Measurements from ENCODE around the gene TMEM50A.
"Not testable (repeated sequence)": the region's sequence is repeated elsewhere in the genome, so short reads cannot be mapped to it uniquely, and the experiment has no call there.

Gene TMEM50A

DNA sequence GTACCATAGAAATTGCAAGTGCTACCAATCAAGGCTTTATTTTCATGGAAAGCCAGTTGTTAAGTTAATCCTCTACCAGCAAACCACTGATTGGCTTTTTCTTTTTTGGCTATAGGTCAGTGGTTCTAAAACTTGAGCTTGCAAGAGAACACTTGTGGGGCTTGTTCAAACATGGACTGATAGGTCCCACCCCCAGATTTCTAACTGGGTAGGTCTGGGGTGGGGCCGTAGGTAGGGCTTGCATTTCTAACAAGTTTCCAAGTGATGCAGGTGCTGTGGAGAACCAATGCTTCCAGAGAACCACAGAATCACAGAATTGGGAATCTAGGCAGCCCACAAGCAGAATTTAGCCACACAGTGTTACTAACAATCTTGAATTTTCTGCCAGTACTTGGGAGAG lies 45.7 kb downstream of the TMEM50A start:
- H3K27me3 ChIP-seq (ENCODE audit: control insufficient read depth in 2 of 2, insufficient read depth in 2 of 2, low read length in 2 of 2); H3K36me3 ChIP-seq (ENCODE audit: control insufficient read depth in 2 of 2, insufficient read depth in 2 of 2, low read length in 2 of 2); H3K9ac ChIP-seq (ENCODE audit: low read depth in 1 of 2, low read length in 2 of 2); H3K27ac ChIP-seq (ENCODE audit: low read depth in 2 of 2, low read length in 2 of 2); H3K4me3 ChIP-seq (ENCODE audit: low read length in 2 of 2); H3K9me3 ChIP-seq (ENCODE audit: control insufficient read depth in 2 of 2, low read length in 2 of 2); H3K4me1 ChIP-seq (ENCODE audit: control insufficient read depth in 2 of 2, insufficient read depth in 2 of 2, low read length in 2 of 2): not testable (repeated sequence)

DNA sequence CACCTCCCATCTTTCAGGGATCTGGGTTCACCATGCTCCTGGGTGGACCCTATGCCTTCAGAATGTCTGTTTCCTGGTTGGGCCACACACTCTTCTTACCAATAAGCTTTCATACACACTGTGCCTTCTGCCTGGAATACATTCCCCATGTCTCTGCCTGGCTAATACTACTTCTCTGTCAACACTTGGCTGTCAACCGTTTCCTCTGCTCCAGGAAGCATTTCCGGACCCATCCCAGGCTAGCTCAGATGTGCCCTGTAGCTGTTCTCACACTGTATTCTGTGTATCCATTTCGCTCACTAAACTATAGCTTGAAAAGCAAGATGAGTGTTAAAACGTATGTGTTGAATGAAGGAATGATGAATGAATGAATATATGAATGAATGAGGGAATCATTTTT lies 49.0 kb downstream of the TMEM50A start:
- not testable (repeated sequence) for H3K27me3 ChIP-seq (ENCODE audit: control insufficient read depth in 2 of 2, insufficient read depth in 2 of 2, low read length in 2 of 2); H3K9ac ChIP-seq (ENCODE audit: low read depth in 1 of 2, low read length in 2 of 2); H3K27ac ChIP-seq (ENCODE audit: low read depth in 2 of 2, low read length in 2 of 2); H3K9me3 ChIP-seq (ENCODE audit: control insufficient read depth in 2 of 2, low read length in 2 of 2); H3K36me3 ChIP-seq (ENCODE audit: control insufficient read depth in 2 of 2, insufficient read depth in 2 of 2, low read length in 2 of 2); H3K4me3 ChIP-seq (ENCODE audit: low read length in 2 of 2); H3K4me1 ChIP-seq (ENCODE audit: control insufficient read depth in 2 of 2, insufficient read depth in 2 of 2, low read length in 2 of 2)

- H3K36me3 ChIP-seq (ENCODE audit: control insufficient read depth in 2 of 2, insufficient read depth in 2 of 2, low read length in 2 of 2); H3K4me3 ChIP-seq (ENCODE audit: low read length in 2 of 2); H3K9ac ChIP-seq (ENCODE audit: low read depth in 1 of 2, low read length in 2 of 2); H3K27ac ChIP-seq (ENCODE audit: low read depth in 2 of 2, low read length in 2 of 2); H3K27me3 ChIP-seq (ENCODE audit: control insufficient read depth in 2 of 2, insufficient read depth in 2 of 2, low read length in 2 of 2); H3K4me1 ChIP-seq (ENCODE audit: control insufficient read depth in 2 of 2, insufficient read depth in 2 of 2, low read length in 2 of 2); H3K9me3 ChIP-seq (ENCODE audit: control insufficient read depth in 2 of 2, low read length in 2 of 2): not testable (repeated sequence)
Measured at GRCh38 chr1:25388691-25389090, 50.6 kb downstream of the TMEM50A start.

GRCh38 chr1:25389721-25390120 lies 51.6 kb downstream of the TMEM50A start:
- H3K9ac ChIP-seq (ENCODE audit: low read depth in 1 of 2, low read length in 2 of 2); H3K27ac ChIP-seq (ENCODE audit: low read depth in 2 of 2, low read length in 2 of 2); H3K27me3 ChIP-seq (ENCODE audit: control insufficient read depth in 2 of 2, insufficient read depth in 2 of 2, low read length in 2 of 2); H3K9me3 ChIP-seq (ENCODE audit: control insufficient read depth in 2 of 2, low read length in 2 of 2); H3K4me1 ChIP-seq (ENCODE audit: control insufficient read depth in 2 of 2, insufficient read depth in 2 of 2, low read length in 2 of 2); H3K4me3 ChIP-seq (ENCODE audit: low read length in 2 of 2); H3K36me3 ChIP-seq (ENCODE audit: control insufficient read depth in 2 of 2, insufficient read depth in 2 of 2, low read length in 2 of 2): not testable (repeated sequence)

GRCh38 chr1:25392841-25393240 lies 54.7 kb downstream of the TMEM50A start:
- Histone ChIP-seq H3K4me3 (ENCODE audit: low read length in 2 of 2) (no peak overlapping the region), H3K36me3 (ENCODE audit: control insufficient read depth in 2 of 2, insufficient read depth in 2 of 2, low read length in 2 of 2) (no peaks in the 10 kb centered on the region), H3K27me3 (ENCODE audit: control insufficient read depth in 2 of 2, insufficient read depth in 2 of 2, low read length in 2 of 2) (no peaks in the 10 kb centered on the region), H3K27ac (ENCODE audit: low read depth in 2 of 2, low read length in 2 of 2) (no peak overlapping the region), H3K4me1 (ENCODE audit: control insufficient read depth in 2 of 2, insufficient read depth in 2 of 2, low read length in 2 of 2) (no peaks in the 10 kb centered on the region), H3K9me3 (ENCODE audit: control insufficient read depth in 2 of 2, low read length in 2 of 2) (no peaks in the 10 kb centered on the region), H3K9ac (ENCODE audit: low read depth in 1 of 2, low read length in 2 of 2) (no peak overlapping the region)

- not testable (repeated sequence) for H3K9me3 ChIP-seq (ENCODE audit: control insufficient read depth in 2 of 2, low read length in 2 of 2); H3K27ac ChIP-seq (ENCODE audit: low read depth in 2 of 2, low read length in 2 of 2); H3K4me1 ChIP-seq (ENCODE audit: control insufficient read depth in 2 of 2, insufficient read depth in 2 of 2, low read length in 2 of 2); H3K9ac ChIP-seq (ENCODE audit: low read depth in 1 of 2, low read length in 2 of 2); H3K27me3 ChIP-seq (ENCODE audit: control insufficient read depth in 2 of 2, insufficient read depth in 2 of 2, low read length in 2 of 2); H3K36me3 ChIP-seq (ENCODE audit: control insufficient read depth in 2 of 2, insufficient read depth in 2 of 2, low read length in 2 of 2); H3K4me3 ChIP-seq (ENCODE audit: low read length in 2 of 2)
Measured at GRCh38 chr1:25397549-25397948, 59.4 kb downstream of the TMEM50A start.

GRCh38 chr1:25398079-25398478 lies 59.9 kb downstream of the TMEM50A start:
- not testable (repeated sequence) for H3K4me1 ChIP-seq (ENCODE audit: control insufficient read depth in 2 of 2, insufficient read depth in 2 of 2, low read length in 2 of 2); H3K27ac ChIP-seq (ENCODE audit: low read depth in 2 of 2, low read length in 2 of 2); H3K36me3 ChIP-seq (ENCODE audit: control insufficient read depth in 2 of 2, insufficient read depth in 2 of 2, low read length in 2 of 2); H3K9ac ChIP-seq (ENCODE audit: low read depth in 1 of 2, low read length in 2 of 2); H3K9me3 ChIP-seq (ENCODE audit: control insufficient read depth in 2 of 2, low read length in 2 of 2); H3K4me3 ChIP-seq (ENCODE audit: low read length in 2 of 2); H3K27me3 ChIP-seq (ENCODE audit: control insufficient read depth in 2 of 2, insufficient read depth in 2 of 2, low read length in 2 of 2)

GRCh38 chr1:25402947-25403803 lies 65.0 kb downstream of the TMEM50A start:
- not testable (repeated sequence) for H3K4me3 ChIP-seq (ENCODE audit: low read length in 2 of 2); H3K27ac ChIP-seq (ENCODE audit: low read depth in 2 of 2, low read length in 2 of 2); H3K27me3 ChIP-seq (ENCODE audit: control insufficient read depth in 2 of 2, insufficient read depth in 2 of 2, low read length in 2 of 2); H3K9ac ChIP-seq (ENCODE audit: low read depth in 1 of 2, low read length in 2 of 2); H3K4me1 ChIP-seq (ENCODE audit: control insufficient read depth in 2 of 2, insufficient read depth in 2 of 2, low read length in 2 of 2); H3K9me3 ChIP-seq (ENCODE audit: control insufficient read depth in 2 of 2, low read length in 2 of 2); H3K36me3 ChIP-seq (ENCODE audit: control insufficient read depth in 2 of 2, insufficient read depth in 2 of 2, low read length in 2 of 2)

DNA sequence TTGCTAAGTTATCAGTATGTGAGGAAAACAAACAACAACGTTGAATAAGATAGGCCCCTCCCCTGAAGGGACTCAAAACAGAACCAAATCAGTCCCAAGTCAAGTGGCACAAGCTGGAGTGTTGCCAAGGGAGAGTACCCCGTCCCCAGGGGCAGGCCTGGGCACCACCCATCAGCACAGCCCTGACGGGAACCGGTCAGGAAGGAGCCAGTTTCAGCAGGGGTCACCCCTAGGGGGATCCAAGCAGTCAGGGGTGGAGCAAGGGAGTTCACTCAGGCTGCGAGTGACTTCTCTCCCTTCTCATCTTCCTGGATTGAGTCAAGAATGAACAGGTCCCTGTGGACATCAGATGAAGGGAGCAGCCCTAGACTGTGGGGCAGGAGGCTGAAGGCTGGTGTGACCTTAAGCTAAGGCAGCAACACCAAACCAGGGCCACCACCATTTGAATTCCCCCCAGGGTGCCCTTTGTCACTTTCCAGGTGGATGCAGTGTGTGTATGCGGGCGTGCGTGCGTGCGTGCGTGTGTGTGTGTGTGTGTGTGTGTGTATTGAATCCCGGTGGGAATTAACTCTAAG lies 67.7 kb downstream of the TMEM50A start:
- not testable (repeated sequence) for H3K4me1 ChIP-seq (ENCODE audit: control insufficient read depth in 2 of 2, insufficient read depth in 2 of 2, low read length in 2 of 2); H3K9ac ChIP-seq (ENCODE audit: low read depth in 1 of 2, low read length in 2 of 2); H3K27ac ChIP-seq (ENCODE audit: low read depth in 2 of 2, low read length in 2 of 2); H3K4me3 ChIP-seq (ENCODE audit: low read length in 2 of 2); H3K27me3 ChIP-seq (ENCODE audit: control insufficient read depth in 2 of 2, insufficient read depth in 2 of 2, low read length in 2 of 2); H3K36me3 ChIP-seq (ENCODE audit: control insufficient read depth in 2 of 2, insufficient read depth in 2 of 2, low read length in 2 of 2); H3K9me3 ChIP-seq (ENCODE audit: control insufficient read depth in 2 of 2, low read length in 2 of 2)

- H3K4me1 ChIP-seq (ENCODE audit: control insufficient read depth in 2 of 2, insufficient read depth in 2 of 2, low read length in 2 of 2); H3K27me3 ChIP-seq (ENCODE audit: control insufficient read depth in 2 of 2, insufficient read depth in 2 of 2, low read length in 2 of 2); H3K27ac ChIP-seq (ENCODE audit: low read depth in 2 of 2, low read length in 2 of 2); H3K9me3 ChIP-seq (ENCODE audit: control insufficient read depth in 2 of 2, low read length in 2 of 2); H3K9ac ChIP-seq (ENCODE audit: low read depth in 1 of 2, low read length in 2 of 2); H3K36me3 ChIP-seq (ENCODE audit: control insufficient read depth in 2 of 2, insufficient read depth in 2 of 2, low read length in 2 of 2); H3K4me3 ChIP-seq (ENCODE audit: low read length in 2 of 2): not testable (repeated sequence)
Measured at GRCh38 chr1:25409641-25410427, 71.7 kb downstream of the TMEM50A start.
